HG02970 (cell line): ENCODE measurements around the gene CAPN10.

Experiments used
- ATAC-seq: cut with Tn5 transposase; IDR thresholded peaks from one replicate; pipeline ENCODE4 v1.9.1; 2021; ENCODE audit warnings: mild to moderate bottlenecking, moderate library complexity, moderate number of reproducible peaks; ENCODE audit not compliant: unreplicated experiment, low FRiP score

Gene CAPN10

GRCh38 chr2:240622060-240622411, 35.5 kb downstream of the CAPN10 start:
- no peak for ATAC-seq

- ATAC-seq, result no peak
Observed at GRCh38 chr2:240622531-240623235, 36.1 kb downstream of the CAPN10 start.

- ATAC-seq, result no peak
Observed at GRCh38 chr2:240623531-240624010, 37.0 kb downstream of the CAPN10 start.

- ATAC-seq, result no peak
Observed at GRCh38 chr2:240624011-240624949, 37.7 kb downstream of the CAPN10 start.

- ATAC-seq, result no peak
Observed at GRCh38 chr2:240624950-240625621, 38.6 kb downstream of the CAPN10 start, which contains the start of gene GPR35. Gene GPR35, plus strand, starts transcription at chr2:240625480. Its CDS starts 4,473 bp downstream, at chr2:240629953.

- ATAC-seq, result no peak
Observed at GRCh38 chr2:240626531-240627300, 40.2 kb downstream of the CAPN10 start.

DNA sequence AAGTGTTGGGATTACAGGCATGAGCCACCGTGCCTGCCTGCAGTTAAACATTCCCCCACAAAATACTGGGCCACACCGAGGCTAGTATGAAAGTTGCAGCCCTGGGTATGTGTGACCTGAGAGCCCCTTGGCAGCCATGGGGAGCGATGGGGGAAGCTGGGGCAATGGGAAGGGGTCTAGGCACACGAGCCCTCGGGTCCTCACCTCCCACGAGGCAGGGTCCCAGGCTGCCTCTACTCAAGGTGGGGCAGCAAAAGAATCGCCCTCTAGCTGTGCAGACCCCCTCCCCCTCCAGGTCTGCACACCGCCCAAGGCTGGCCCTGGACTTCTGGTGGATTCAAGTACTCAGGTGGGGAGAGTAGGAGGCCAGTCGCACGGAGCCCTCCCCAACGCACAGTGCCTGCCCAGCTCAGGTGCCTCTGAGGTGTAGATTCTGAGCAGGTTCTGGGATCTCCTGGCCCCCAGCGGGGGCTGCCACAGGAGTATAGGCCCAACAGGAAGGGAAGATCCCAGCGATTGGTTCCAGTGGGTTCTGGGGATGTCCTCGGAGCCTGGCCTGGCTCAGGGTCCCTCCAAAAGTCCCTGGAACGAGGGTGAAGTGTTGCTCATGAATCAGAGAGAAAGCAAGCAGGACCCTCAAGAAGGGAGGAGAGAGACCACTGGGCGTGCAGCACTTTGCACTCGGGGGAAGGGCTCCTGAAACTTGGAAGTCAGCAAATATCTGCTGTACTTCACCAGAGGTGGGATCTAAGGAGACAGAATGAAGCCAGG, 41.4 kb downstream of the CAPN10 start:
- ATAC-seq, result no peak

DNA sequence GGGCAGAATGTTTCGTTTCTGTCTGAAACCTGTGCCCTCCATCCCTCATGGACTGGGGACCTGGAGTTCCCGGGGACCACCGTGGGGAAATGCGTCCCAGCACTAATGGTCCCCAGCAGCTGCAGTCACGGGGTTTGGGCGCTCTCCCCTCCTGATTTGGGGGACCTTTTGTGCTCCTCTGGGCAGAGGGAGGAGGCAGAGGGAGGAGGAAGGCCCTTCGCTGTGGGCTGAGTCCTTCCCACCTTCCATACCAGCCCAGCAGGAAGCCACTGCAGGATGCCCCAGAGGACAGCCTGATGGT, 41.9 kb downstream of the CAPN10 start:
- no peak for ATAC-seq

GRCh38 chr2:240628808-240629618, 42.5 kb downstream of the CAPN10 start:
- no peak for ATAC-seq

- ATAC-seq, result no peak
Observed at GRCh38 chr2:240629619-240629967, 43.1 kb downstream of the CAPN10 start.

GRCh38 chr2:240629968-240630770, 43.6 kb downstream of the CAPN10 start:
- no peak for ATAC-seq

DNA sequence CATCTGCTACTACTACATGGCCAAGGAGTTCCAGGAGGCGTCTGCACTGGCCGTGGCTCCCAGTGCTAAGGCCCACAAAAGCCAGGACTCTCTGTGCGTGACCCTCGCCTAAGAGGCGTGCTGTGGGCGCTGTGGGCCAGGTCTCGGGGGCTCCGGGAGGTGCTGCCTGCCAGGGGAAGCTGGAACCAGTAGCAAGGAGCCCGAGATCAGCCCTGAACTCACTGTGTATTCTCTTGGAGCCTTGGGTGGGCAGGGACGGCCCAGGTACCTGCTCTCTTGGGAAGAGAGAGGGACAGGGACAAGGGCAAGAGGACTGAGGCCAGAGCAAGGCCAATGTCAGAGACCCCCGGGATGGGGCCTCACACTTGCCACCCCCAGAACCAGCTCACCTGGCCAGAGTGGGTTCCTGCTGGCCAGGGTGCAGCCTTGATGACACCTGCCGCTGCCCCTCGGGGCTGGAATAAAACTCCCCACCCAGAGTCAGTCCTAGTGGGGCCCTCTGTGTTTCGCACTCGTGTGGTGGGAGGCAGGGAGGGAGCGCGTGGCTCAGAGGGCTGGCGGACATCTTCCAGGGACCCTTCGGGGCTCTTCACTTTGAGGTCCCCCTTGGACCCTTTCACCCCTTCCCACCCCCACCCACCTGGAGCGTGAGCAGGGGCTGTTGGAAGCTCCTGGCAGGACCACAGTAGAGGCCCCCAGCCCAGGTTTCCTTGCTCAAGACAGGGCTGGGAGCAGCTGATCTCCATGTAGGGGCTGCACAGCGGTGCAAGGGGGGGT, 44.4 kb downstream of the CAPN10 start:
- no peak for ATAC-seq

DNA sequence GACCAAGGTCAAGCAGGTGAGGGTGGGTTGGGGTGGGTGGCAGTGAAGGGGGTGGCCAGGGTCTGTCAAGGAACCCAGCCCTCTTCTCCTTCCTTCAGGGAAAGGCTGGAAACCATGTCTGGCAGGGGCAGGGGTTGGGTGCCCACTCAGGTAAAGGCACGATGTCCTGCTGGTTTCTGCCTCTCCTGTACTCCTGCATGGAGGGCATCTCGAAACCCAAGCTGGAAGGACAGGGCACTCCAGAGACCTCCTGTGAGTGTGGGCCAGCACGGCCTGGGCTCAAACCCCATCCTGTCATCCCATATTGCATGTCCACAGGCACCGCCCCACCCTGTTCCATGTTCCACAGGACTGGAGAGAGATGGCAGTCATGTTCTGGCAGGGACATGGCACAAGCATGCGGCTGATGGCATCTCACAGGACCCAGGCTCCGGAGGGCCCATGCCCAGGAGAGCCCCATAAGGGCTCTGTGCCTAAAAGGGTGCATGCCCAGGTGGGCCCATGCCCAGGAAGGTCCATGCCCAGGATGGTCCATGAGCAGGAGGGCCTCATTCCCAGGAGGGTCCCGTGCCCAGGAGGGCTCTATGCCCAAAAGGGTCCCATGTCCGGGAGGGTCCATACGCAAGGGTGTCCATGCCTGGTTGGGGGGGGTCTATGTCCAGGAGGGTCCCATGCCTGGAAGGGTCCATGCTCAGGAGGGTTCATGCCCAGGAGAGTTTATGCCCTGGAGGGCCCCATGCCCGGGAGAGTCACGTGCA, 45.2 kb downstream of the CAPN10 start:
- ATAC-seq, result no peak

DNA sequence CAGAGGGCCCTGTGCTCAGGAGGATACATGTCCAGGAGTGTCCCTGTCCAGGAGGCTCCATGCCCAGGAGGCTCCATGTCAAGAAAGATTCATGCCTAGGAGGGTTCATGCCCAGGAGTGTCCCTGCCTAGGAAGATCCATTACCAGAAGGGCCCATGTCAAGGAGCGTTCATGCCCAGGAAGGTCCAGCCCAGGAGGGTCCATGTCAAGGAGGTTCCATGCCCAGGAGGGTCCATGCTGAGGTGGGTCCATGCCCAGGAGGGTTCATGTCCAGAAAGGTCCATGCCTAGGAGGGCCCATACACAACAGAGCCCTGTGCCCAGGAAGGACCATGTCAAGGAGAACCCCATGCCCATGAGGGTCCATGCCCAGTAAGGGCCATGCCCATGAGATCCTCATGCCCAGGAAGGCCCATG, 45.8 kb downstream of the CAPN10 start:
- no peak for ATAC-seq

DNA sequence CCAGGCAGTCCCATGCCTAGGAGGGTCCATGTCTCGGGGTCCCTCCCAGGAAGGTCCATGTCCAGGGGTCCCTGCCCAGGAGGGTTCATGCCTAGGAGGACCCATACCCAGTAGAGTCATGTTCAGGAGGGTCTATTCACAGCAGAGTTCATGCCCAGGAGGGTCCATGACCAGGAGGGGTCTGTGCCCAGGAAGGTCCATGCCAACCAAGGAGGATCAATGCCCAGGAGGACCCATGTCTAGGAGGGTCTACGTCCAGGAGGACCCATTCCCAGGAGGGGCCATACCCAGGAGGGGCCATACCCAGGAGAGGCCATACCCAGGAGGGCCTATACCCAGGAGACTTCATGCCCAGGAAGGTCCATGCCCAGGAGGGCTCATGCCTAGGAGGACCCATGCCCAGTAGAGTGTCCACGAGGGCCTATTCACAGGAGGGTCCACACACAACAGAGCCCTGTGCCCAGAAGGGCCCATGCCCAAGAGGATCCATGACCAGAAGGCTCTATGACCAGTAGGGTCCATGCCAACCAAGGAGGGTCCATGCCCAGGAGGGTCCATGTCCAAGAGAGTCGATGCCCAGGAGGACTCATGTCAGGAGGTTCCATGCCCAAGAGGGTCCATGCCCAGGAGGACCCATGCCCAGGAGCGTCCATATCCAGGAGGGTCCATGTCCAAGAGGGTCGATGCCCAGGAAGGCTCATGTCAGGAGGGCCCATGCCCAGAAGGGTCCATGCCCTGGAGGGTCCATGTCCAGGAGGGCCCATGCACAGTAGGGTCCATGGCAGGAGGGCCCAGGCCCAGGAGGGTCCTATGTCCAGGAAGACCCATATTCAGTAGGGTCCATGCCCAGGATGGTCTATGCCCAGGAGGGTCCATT, 48.8 kb downstream of the CAPN10 start:
- ATAC-seq, result no peak
